HG02981 (cell line): ENCODE measurements around the gene MXRA8.

ENCODE experiments used
- ATAC-seq: cut with Tn5 transposase; IDR thresholded peaks from one replicate; pipeline ENCODE4 v1.9.1; 2021; ENCODE audit warnings: mild to moderate bottlenecking, moderate library complexity; ENCODE audit not compliant: unreplicated experiment

Gene MXRA8

GRCh38 chr1:1337793-1338147, 20.6 kb downstream of the MXRA8 start:
- no peak for ATAC-seq

DNA sequence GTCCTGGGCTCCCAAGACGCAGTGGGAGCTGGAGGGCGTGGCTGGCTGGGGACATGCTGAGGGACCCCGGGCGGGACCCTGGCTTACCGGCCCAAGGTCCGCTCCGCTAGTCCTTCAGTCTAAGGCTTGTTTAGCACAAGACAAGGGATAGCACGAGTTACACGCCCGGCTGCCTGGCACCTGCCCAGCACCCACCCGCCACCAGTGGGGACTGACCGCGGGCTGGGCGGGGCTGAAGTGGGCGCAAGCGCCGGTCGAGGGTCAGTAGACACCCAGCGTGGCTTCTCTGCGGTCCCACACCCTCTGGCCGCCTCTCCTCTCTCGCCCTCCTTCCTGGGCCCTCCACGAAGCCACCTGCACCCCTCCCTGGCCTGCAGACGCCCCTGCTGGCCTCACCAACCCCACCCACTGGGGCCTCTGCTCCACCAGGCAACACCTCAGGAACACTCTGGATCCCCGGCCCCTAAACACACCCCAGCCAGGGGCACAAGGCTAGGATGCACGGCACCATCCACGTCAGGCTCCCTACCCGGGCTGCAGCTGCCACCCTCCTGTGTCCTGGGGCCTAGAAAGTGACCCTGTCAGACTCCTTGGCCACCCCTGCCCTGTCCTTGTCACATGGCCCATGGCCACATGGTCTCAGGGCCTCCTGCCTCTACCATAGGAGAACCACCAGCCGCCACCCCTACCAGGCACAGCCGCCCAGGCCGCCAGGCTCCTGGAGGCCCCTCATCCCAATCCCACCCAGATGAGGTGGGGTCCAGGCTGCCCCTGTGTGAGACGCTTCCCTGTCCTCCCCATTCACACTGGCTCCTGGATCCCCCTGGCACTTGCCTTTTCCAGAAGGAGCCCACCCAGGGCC, 21.2 kb downstream of the MXRA8 start:
- no peak for ATAC-seq

- ATAC-seq = no peak
Measured at GRCh38 chr1:1336446-1336845, 21.9 kb downstream of the MXRA8 start.

DNA sequence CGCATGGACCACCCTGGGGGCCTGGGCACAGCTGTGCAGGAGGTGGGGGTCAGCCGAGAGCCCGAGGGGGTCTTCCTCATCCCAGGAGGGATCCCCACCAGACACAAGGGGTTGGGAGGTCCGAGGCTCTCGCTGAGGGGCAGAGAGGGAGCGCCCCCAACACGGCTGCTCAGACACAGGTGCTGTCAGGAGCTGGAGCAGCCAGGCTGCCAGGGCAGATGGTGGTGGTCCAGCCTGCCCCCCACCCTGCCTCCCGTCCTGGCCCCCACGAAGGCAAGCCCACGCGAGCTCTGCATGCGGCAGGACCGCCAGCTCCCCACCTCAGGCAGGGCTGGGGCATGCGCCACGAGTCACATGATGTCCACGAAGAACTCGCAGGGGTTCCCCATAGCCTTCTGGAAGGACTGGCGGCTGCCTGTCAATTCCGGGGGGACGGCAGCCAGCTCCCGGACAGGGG, 22.5 kb downstream of the MXRA8 start:
- no peak for ATAC-seq

- no peak for ATAC-seq
Measured at GRCh38 chr1:1335283-1335682, 23.1 kb downstream of the MXRA8 start.

DNA sequence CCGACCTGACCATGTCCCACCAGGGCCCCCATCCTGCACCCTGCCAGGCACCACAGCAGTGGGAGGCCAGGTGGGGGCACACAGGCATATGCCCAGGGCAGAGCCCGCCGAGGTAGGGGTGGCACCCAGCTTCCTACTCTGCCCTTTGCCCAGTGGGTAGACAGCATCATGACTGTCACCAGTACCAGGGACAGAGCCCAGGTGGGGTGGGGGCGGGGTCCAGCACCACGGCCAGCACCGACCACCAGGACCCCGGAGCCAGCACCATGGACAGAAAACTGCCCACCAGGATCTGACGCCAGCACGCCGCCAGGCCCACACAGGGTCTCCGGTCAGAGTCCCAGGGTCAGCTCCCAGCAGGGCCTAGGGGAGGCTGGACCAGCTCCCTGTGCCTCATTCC, 23.5 kb downstream of the MXRA8 start:
- ATAC-seq = no peak

GRCh38 chr1:1333551-1334241, 24.7 kb downstream of the MXRA8 start:
- ATAC-seq = no peak

- ATAC-seq = no peak
Measured at GRCh38 chr1:1332774-1333480, 25.4 kb downstream of the MXRA8 start.

DNA sequence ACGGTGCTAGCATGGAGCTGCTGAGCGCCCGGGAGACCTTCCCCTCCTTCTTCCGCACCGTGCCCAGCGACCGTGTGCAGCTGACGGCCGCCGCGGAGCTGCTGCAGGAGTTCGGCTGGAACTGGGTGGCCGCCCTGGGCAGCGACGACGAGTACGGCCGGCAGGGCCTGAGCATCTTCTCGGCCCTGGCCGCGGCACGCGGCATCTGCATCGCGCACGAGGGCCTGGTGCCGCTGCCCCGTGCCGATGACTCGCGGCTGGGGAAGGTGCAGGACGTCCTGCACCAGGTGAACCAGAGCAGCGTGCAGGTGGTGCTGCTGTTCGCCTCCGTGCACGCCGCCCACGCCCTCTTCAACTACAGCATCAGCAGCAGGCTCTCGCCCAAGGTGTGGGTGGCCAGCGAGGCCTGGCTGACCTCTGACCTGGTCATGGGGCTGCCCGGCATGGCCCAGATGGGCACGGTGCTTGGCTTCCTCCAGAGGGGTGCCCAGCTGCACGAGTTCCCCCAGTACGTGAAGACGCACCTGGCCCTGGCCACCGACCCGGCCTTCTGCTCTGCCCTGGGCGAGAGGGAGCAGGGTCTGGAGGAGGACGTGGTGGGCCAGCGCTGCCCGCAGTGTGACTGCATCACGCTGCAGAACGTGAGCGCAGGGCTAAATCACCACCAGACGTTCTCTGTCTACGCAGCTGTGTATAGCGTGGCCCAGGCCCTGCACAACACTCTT, 26.2 kb downstream of the MXRA8 start:
- no peak for ATAC-seq

- no peak for ATAC-seq
Measured at GRCh38 chr1:1331068-1331965, 27.0 kb downstream of the MXRA8 start, which contains the start of gene TAS1R3. TAS1R3 (plus strand) TSS chr1:1331280; CDS start chr1:1331346, 66 bp downstream.

GRCh38 chr1:1330366-1331067, 27.8 kb downstream of the MXRA8 start:
- no peak for ATAC-seq

GRCh38 chr1:1329304-1330210, 28.8 kb downstream of the MXRA8 start:
- no peak for ATAC-seq

DNA sequence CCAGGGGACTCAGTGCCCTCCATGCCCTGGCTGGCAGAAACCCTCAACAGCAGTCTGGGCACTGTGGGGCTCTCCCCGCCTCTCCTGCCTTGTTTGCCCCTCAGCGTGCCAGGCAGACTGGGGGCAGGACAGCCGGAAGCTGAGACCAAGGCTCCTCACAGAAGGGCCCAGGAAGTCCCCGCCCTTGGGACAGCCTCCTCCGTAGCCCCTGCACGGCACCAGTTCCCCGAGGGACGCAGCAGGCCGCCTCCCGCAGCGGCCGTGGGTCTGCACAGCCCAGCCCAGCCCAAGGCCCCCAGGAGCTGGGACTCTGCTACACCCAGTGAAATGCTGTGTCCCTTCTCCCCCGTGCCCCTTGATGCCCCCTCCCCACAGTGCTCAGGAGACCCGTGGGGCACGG, 30.1 kb downstream of the MXRA8 start:
- ATAC-seq = no peak

DNA sequence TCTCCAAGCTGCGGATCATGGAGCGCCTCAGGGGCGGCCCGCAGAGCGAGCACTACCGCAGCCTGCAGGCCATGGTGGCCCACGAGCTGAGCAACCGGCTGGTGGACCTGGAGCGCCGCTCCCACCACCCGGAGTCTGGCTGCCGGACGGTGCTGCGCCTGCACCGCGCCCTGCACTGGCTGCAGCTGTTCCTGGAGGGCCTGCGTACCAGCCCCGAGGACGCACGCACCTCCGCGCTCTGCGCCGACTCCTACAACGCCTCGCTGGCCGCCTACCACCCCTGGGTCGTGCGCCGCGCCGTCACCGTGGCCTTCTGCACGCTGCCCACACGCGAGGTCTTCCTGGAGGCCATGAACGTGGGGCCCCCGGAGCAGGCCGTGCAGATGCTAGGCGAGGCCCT, 31.1 kb downstream of the MXRA8 start:
- ATAC-seq = no peak

DNA sequence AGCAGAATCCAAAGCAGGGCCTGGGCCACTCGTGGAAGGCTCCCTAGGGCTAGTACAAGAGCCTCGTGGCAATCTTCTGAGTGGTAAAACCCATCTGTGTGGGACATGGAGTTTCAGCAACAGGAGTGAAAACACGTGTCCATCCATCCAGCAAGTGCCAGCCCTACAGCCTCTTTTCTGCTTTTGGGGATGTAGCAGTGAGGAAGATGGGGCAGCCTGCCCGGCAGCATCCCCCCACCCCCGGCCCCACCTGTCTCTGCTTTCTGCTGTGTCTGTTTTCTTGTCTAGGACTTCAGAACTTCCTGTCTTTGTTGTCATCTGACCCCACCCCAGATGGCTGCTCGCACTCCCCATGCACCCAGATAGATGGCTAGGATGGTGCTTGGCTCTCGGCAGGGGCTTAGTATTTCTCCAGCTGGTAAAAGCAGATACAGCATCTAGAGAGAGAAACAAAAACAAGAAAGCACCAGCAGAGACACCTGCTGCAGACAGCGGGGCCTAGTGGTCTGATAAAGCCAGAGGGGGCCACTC, 32.2 kb downstream of the MXRA8 start:
- no peak for ATAC-seq

GRCh38 chr1:1325288-1326074, 32.9 kb downstream of the MXRA8 start:
- no peak for ATAC-seq
